Kidney epithelial cell (primary cell): Measurements from ENCODE around the gene TRIP13. TPM values are rescaled to one million over a fixed set of nuclear protein-coding genes. Genes with fewer than 3 reads are reported as not detected.
"Not testable (repeated sequence)": the region's sequence is repeated elsewhere in the genome, so short reads cannot be mapped to it uniquely, and the experiment has no call there.

Source experiments
- DNase-seq: peaks from one replicate; pipeline ENCODE4 v3.0.0-alpha.2; 2010; ENCODE audit warnings: low read depth
- H3K27me3 ChIP-seq: 2 replicates; pipeline ENCODE4 v1.6.0; 2011; ENCODE audit warnings: low read length; ENCODE audit not compliant: control insufficient read depth, insufficient read depth
- H3K36me3 ChIP-seq: 2 replicates; pipeline ENCODE4 v1.5.1; 2011; ENCODE audit warnings: low read length; ENCODE audit not compliant: control insufficient read depth, insufficient read depth
- H3K4me3 ChIP-seq: 2 replicates; pipeline ENCODE4 v1.5.1; 2011; ENCODE audit warnings: low read depth, mild to moderate bottlenecking, control low read depth, low read length
- total RNA-seq: library from RNA; depleted of rRNA; stranded (reverse); fragments of >200 nt; gene quantifications from 2 replicates; pipeline ENCODE4 v1.2.3, GENCODE V29; 2015
- TF ChIP-seq, protein P1 (sequence below): IDR thresholded peaks from 2 replicates; pipeline ENCODE4 v1.5.1; 2011; ENCODE audit warnings: mild to moderate bottlenecking, moderate library complexity, low read length, control low read depth, inconsistent platforms; ENCODE audit not compliant: insufficient read depth, poor library complexity, severe bottlenecking

The TRIP13 gene
- total RNA-seq, 1 donor from 2014 or later: 7.4 TPM

DNA sequence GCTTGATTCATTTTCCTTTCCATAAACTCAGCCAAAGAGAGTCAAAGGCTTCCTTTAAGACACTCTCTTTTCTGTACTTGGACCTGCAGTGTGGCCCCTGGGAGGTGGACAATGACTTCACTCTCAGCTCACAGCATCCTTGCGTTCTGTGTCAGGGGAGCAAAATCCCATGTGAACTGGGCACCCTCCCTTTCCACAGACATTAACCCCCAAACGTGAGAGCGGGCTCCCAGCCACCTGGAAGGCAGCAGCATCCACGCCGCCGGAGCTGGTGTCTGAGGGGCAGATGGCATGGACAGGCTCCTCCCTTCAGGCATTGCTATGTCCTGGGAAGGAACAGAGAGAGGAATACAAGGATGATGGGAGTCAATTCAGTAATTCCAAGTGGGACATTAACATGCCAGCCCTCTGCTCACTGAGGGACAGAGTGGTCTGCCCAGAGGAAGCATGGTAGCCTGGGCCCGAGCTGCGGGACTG, 39.5 kb downstream of the TRIP13 start:
- Histone ChIP-seq H3K36me3 (no peaks in the 10 kb centered on the region), H3K4me3 (no peak overlapping the region), H3K27me3 (peaks cover 1% of the 10 kb centered on the region)
- TF ChIP-seq, protein P1, sequence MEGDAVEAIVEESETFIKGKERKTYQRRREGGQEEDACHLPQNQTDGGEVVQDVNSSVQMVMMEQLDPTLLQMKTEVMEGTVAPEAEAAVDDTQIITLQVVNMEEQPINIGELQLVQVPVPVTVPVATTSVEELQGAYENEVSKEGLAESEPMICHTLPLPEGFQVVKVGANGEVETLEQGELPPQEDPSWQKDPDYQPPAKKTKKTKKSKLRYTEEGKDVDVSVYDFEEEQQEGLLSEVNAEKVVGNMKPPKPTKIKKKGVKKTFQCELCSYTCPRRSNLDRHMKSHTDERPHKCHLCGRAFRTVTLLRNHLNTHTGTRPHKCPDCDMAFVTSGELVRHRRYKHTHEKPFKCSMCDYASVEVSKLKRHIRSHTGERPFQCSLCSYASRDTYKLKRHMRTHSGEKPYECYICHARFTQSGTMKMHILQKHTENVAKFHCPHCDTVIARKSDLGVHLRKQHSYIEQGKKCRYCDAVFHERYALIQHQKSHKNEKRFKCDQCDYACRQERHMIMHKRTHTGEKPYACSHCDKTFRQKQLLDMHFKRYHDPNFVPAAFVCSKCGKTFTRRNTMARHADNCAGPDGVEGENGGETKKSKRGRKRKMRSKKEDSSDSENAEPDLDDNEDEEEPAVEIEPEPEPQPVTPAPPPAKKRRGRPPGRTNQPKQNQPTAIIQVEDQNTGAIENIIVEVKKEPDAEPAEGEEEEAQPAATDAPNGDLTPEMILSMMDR: no peak
- no peak for DNase-seq

DNA sequence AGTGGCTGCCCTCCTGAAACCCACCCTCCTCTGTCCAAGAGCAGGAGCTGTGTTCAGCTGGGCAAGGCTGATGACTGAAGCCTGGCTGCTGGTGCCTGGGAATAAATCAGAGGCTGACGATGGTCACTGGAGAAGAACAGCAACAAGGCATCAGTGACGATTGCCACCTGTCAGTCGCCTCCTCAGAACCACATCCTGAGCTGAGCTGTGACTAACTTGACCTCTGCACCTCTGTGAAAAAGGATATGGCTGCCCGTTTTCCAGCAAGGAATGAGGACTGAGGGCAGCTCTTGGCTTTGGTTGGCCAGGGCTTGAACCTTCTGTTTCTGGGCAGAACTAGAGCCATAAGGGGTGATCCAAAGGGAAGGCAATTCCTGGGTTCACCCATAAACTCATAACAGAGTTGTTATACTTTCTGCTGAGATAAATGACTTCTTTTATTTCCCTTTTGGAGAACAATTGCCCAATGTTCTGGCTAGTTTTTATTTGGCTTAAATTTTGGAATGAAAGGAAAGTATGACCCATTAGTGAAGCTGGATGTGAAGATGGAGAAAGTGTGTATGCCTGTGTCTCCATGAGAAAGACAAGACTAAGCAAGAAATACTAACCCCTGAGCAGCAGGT, 40.1 kb downstream of the TRIP13 start:
- H3K27me3 ChIP-seq: no peaks in the 10 kb centered on the region
- no peaks in the 10 kb centered on the region for H3K36me3 ChIP-seq
- H3K4me3 ChIP-seq: no peak overlapping the region
- TF ChIP-seq, protein P1: no peak
- no peak for DNase-seq

DNA sequence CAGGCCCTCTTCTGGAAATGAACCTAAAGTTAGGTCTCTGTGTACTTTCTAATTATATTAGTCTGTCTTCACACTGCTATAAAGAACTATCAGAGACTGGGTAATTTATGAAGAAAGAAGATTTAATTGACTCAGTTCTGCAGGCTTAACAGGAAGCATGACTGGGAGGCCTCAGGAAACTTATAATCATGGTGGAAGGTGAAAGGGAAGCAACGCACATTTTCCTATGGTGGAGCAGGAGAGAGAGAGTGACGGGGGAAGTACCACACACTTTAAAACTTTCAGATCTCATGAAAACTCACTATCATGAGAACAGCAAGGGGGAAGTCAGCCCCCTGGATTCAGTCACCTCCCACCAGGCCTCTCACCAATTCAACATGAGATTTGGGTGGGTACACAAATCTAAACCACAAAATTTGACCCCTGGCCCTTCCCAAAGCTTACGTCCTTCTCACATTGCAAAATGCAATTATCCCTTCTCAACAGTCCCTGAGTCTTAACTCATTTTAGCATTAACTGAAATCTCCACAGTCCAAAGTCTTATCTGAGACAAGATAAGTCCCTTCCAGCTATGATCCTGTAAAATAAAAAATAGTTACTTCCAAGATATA, 40.7 kb downstream of the TRIP13 start:
- no peak overlapping the region for H3K4me3 ChIP-seq
- no peak for DNase-seq
- no peaks in the 10 kb centered on the region for H3K36me3 ChIP-seq
- TF ChIP-seq, protein P1: no peak
- H3K27me3 ChIP-seq: peaks cover 2% of the 10 kb centered on the region

DNA sequence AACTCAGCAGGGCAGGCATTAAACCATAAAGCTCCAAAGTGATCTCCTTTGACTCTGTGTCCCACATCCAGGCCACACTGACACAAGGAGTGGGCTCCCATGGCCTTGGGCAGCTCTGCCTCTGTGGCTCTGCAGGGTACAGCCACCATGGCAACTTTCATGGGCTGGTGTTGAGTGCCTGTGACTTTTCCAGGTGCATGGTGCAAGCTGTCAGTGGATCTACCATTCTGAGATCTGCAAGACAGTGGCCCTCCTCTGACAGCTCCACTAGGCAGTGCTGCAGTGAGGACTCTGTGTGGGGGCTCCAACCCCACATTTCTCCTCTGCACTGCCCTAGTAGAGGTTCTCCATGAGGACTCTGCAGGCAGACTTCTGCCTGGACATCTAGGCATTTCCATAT, 41.3 kb downstream of the TRIP13 start:
- DNase-seq, H3K27me3 ChIP-seq, H3K4me3 ChIP-seq, H3K36me3 ChIP-seq: not testable (repeated sequence)

DNA sequence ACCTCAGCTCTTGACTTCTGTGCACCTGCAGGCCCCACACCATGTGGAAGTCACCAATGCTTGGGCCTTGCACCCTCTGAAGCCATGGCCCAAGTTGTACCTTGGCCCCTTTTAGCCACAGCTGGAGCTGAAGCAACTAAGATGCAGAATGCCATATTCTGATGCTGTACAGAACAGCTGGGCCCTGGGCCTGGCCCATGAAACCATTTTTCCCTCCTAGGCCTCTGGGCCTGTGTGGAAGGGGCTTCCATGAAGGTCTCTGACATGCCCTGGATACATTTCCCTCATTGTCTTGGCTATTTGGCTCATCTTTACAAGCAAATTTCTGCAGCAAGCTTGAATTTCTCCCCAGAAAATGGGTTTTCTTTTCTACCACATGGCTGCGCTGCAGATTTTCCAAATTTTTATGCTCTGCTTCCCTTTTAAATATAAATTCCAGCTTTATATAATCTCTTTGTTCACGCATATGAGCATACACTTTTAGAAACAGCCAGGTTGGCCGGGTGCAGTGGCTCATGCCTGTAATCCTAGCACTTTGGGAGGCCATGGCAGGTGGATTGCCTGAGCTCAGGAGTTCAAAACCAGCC, 41.8 kb downstream of the TRIP13 start:
- H3K27me3 ChIP-seq, DNase-seq, H3K36me3 ChIP-seq, H3K4me3 ChIP-seq: not testable (repeated sequence)

DNA sequence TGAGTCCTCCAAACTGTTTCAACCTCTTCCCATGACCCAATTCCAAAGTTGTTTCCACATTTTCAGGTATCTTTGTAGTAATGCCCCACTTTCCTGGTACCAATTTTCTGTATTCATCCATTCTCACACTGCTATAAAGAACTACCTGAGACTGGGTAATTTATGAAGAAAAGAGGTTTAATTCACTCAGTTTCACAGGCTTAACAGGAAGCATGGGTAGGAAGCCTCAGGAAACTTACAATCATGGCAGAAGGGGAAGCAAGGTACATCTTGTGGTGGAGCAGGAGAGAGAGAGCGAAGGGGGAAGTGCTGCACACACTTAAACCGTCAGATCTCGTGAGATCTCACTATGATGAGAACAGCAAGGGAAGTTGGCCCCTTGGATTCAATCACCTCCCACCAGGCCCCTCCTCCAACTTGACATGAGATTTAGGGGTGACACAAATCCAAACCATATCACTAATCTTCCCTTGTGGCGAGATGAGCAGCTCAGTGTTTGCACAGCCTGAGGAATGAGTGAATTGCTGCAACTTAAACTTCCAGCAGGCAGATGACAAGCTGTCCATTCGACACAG, 42.9 kb downstream of the TRIP13 start:
- Histone ChIP-seq H3K36me3 (no peaks in the 10 kb centered on the region), H3K27me3 (peaks cover 5% of the 10 kb centered on the region), H3K4me3 (no peak overlapping the region)
- TF ChIP-seq, protein P1: no peak
- DNase-seq: no peak
